WERI-Rb-1 (cell line): ENCODE measurements around the gene LUC7L.
A peak's percentile ranks its signal among the peaks of the same experiment; 100 is the strongest.
"Not testable (repeated sequence)": the region's sequence is repeated elsewhere in the genome, so short reads cannot be mapped to it uniquely, and the experiment has no call there.

Experiments
- DNase-seq: peaks from one replicate; pipeline ENCODE4 v3.0.0-alpha.2; 2020
- H3K27ac ChIP-seq: fragments of 250-450 bp; sonication (Bioruptor Pico); 2 replicates; pipeline ENCODE4 v1.5.1; 2020; ENCODE audit warnings: mild to moderate bottlenecking, moderate library complexity
- H3K27me3 ChIP-seq: fragments of 250-450 bp; sonication (Bioruptor Pico); 2 replicates; pipeline ENCODE4 v1.5.1; 2021; ENCODE audit warnings: mild to moderate bottlenecking, low read depth, moderate library complexity; ENCODE audit not compliant: insufficient read depth, severe bottlenecking
- H3K36me3 ChIP-seq: fragments of 250-450 bp; sonication (Bioruptor Pico); 2 replicates; pipeline ENCODE4 v1.5.1; 2020; ENCODE audit warnings: mild to moderate bottlenecking, moderate library complexity
- H3K4me3 ChIP-seq: 2 replicates; pipeline ENCODE4 v1.5.1; 2011; ENCODE audit warnings: low read depth, mild to moderate bottlenecking, control low read depth, low read length
- H3K9me3 ChIP-seq: fragments of 250-450 bp; sonication (Bioruptor Pico); 2 replicates; pipeline ENCODE4 v1.5.1; 2021; ENCODE audit warnings: mild to moderate bottlenecking, moderate library complexity; ENCODE audit not compliant: severe bottlenecking
- CTCF ChIP-seq: IDR thresholded peaks from 2 replicates; pipeline ENCODE4 v1.5.1; 2011; ENCODE audit warnings: low read depth, mild to moderate bottlenecking, control low read depth, inconsistent platforms, low read length

Gene LUC7L

GRCh38 chr16:170788-171187, 58.5 kb downstream of the LUC7L start:
- Histone ChIP-seq H3K4me3 (no peak overlapping the region), H3K27ac (no peak overlapping the region), H3K36me3 (no peaks in the 10 kb centered on the region), H3K27me3 (peaks cover 35% of the 10 kb centered on the region), H3K9me3 (no peaks in the 10 kb centered on the region)
- no peak for TF ChIP-seq CTCF
- no peak for DNase-seq

- peaks cover 36% of the 10 kb centered on the region for H3K27me3 ChIP-seq
- not testable (repeated sequence) for H3K27ac ChIP-seq, H3K4me3 ChIP-seq, DNase-seq, H3K9me3 ChIP-seq, H3K36me3 ChIP-seq
Measured at GRCh38 chr16:170088-170507, 59.2 kb downstream of the LUC7L start.

- DNase-seq, result no peak
- no peaks in the 10 kb centered on the region for H3K9me3 ChIP-seq
- no peak for TF ChIP-seq CTCF
- H3K27ac ChIP-seq, result no peak overlapping the region
- H3K27me3 ChIP-seq, result peaks cover 36% of the 10 kb centered on the region
- no peaks in the 10 kb centered on the region for H3K36me3 ChIP-seq
- no peak overlapping the region for H3K4me3 ChIP-seq
Measured at GRCh38 chr16:169014-169413, 60.2 kb downstream of the LUC7L start.

GRCh38 chr16:168424-168823, 60.8 kb downstream of the LUC7L start:
- no peaks in the 10 kb centered on the region for H3K9me3 ChIP-seq
- H3K27ac ChIP-seq, result no peak overlapping the region
- no peak overlapping the region for H3K4me3 ChIP-seq
- peak; percentile 48 for DNase-seq
- peaks cover 34% of the 10 kb centered on the region for H3K27me3 ChIP-seq
- TF ChIP-seq CTCF, result no peak
- no peaks in the 10 kb centered on the region for H3K36me3 ChIP-seq

GRCh38 chr16:167122-167690, 62.0 kb downstream of the LUC7L start:
- H3K27ac ChIP-seq, result no peak overlapping the region
- no peaks in the 10 kb centered on the region for H3K9me3 ChIP-seq
- no peaks in the 10 kb centered on the region for H3K36me3 ChIP-seq
- no peak for TF ChIP-seq CTCF
- no peak for DNase-seq
- H3K27me3 ChIP-seq, result peaks cover 33% of the 10 kb centered on the region
- H3K4me3 ChIP-seq, result no peak overlapping the region

- Histone ChIP-seq H3K4me3 (peak overlapping the region; percentile 54), H3K27me3 (peaks cover 29% of the 10 kb centered on the region), H3K9me3 (no peaks in the 10 kb centered on the region), H3K36me3 (no peaks in the 10 kb centered on the region), H3K27ac (no peak overlapping the region)
- no peak for TF ChIP-seq CTCF
- no peak for DNase-seq
Measured at GRCh38 chr16:166375-167121, 62.7 kb downstream of the LUC7L start.
